ENCODE data around the gene MGMT.
A peak's percentile ranks its signal among the peaks of the same experiment; 100 is the strongest.

The MGMT gene

DNA sequence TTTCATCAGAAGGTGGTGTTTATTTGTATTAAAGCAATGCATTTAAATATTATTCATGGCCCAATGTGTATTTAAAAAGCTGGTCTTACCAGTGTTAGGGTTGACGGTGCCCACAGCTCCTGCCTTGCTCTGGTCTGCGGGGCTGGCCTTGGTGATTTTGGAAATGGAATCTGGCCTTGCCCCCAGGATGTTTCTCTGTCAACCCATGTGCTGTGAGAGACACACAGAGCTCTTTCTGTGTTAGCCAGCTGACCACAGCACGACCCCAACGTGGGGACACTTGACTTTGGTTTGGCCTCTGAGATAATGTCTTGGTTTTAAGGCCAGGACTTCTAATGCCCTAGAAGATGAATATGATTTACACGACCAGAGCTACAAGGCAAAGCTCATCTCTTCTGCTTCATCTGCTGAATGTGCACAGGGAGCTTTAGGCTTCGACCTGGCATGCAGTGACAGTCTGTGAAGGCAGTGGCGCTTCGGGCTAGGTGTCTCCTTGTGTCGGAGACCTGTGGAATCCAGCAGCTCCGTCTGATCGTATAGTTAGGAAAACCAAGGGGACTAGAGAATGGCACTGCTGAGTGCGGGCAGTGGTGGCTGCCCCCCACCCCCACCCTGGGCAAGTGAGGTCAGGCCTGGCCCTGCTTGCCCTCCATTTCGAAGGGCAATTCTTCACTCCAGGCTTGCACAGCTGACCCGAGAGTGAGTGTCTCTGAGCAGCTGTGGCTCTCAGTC, 250.9 kb downstream of the MGMT start:
- no peak for DNase-seq

DNA sequence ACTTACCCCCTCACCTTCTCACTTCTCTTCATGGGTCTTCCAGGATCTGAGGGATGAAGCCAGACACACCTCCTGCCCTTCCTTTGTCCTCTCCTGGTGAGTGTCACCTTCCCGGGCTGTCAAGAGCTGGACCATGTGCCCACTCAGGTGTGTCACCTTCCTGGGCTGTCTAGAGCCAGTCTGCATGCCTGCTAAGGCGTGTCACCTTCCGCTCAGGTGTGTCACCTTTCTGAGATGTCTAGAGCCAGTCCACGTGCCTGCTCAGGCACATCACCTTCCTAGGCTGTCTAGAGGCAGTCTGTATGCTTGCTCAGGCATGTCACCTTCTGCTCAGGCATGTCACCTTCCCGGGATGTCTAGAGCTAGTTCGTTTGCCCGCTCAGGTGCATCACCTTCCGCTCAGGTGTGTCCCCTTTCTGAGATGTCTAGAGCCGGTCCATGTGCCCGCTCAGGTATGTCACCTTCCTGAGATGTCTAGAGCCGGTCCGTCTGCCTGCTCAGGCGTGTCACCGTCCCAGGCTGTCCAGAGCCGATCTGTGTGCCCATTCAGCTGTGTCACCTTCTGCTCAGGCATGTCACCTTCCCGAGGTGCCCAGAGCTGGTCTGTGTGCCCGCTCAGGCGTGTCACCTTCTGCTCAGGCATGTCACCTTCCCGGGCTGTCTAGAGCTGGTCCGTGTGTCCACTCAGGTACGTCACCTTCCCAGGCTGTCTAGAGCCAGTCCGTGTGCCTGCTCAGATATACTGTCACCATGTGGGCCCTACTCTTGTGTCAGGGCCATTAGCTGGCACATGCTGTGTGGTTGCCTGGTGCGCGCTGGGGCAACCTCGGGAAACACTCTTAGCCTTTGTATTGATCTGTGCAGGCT, 251.7 kb downstream of the MGMT start:
- DNase-seq: no peak

DNA sequence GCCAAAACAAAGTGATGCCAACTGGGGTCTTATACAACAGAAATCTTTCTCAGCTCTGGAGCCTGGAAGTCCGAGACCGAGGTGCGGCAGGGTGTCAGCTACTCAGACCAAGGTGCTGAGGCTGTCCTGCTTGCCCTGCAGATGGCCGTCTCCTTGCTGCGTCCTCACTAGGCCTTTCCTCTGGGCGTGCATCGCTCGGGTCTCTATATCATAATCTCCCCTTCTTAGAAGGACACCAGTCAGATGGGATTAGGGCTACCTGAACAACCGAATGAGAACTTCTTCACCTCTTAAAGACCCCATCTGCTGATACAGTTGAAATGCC, 252.3 kb downstream of the MGMT start:
- DNase-seq: no peak

DNA sequence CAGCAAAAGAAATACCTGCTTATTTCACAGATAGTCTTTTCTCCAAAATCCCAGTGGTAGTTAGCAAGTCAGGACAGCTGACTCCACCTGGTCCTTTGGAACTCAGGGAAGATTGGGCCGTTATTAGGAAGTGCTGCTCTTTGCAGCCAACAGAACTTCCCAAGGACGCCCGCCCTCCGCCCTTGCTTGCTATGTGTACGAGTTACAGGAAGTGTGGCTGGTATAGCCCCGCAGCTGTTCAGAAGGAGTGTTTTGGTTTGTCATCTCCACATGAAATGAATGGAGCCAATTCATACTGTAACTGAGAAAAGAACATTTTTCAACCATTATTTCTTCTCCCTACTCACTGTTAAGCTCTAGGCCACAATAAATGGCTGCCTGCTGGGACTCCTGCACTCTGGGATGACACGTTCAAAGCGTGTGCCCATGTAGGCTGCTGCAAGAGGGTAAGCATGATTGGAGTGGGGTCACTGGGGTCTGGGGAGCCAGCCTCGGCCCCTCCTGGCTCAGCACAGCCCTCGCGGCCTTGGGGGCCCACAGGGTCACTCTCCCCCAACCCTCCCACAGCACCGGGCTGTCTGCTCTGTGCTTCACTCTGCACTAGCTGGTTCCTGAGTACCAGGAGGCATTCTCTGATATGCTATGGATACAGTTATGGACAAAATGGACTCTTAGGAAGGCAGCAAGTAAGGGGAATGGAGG, 253.0 kb downstream of the MGMT start:
- DNase-seq: peak; percentile 8 to 9

DNA sequence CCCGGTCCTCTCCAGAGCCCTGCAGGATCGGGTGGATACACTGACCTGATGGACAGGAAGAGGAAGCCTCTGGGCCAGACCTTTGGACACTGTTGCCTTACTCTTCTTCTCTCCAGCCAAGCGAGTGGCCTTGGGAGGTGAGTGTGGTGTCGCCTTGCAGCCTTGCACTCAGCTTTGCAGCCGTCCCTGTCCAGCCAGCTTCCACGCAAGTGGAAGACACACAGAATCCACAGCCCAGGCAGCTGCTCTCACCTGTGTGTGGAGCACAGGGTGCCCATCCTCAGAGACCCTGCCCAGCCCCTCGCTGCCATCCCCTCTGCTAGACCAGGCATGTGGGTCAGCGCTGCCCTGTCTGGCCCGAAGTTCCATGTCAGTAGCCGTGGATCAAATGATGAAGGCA, 258.0 kb downstream of the MGMT start:
- no peak for DNase-seq

DNA sequence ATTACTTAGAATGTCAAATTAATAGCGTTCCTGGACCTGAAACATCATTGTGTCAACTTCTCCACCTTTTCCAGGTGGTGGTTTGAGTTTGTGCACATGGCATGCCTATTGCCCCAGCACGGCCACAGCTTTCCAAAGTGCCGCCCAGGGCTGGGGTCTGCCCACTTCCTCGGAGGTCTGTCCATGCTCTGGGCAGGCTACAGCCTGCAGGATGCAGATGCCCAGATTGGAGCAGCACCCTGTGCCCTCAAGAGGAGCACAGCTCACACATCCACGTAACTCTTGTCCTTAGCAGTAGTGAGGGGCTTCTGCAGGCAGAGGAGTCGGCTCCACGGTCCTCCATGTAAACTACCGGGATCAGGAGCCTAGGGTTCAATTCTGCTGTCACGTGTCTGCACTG, 258.4 kb downstream of the MGMT start:
- no peak for DNase-seq

DNA sequence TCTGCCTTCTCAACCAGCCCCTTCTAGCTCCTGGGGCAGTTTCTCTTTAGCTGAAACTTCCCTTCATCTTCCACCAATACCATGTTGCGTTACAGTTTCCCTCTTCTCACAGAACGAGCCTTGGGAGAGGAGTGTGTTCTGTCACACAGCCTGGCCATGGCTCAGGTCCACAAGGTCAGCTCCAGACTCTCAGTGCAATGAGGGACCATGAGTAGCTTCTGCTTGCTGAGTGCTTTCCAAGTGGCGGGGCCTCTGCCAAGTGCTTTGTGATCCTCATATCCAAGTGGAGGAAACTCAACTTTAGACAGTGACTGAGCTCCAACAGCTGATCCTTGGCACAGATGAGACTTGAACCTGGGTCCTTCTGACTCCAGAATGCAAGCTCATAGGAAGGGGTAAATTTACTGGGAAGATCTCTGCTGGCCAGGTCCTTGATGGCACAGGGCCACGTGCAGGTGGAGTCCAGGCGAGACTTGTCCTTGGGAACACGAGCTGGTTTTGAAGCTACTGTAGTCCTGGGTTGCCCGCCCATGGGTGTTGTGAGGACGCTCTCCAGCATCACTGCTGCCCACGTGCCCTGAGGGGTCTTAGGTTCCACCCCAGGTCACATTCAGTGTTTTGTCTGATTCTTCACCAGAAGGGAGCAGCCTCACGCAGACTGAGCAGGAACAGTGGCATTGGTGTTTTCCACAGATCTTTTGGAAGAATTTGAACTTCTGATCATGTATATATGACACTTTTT, 259.0 kb downstream of the MGMT start:
- no peak for DNase-seq

DNA sequence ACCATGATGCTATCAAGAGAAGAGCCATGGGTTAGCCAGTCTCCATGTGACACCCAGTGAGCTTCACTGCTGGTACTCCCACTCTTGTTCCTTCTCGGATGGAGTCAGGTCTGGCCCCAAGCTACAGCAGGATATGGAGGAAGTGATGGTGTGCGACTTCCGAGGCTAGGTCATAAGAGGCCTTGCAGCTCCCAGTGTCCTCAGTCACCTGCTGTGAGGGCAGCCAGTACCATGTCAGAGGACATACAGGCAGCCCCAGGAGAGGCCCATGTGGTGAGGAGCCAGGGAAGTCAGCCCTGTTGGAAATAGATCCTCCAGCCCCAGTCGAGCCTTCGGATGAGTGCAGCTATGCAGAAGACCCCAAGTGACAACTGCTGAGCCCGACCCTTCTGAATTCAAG, 260.0 kb downstream of the MGMT start:
- DNase-seq: no peak

DNA sequence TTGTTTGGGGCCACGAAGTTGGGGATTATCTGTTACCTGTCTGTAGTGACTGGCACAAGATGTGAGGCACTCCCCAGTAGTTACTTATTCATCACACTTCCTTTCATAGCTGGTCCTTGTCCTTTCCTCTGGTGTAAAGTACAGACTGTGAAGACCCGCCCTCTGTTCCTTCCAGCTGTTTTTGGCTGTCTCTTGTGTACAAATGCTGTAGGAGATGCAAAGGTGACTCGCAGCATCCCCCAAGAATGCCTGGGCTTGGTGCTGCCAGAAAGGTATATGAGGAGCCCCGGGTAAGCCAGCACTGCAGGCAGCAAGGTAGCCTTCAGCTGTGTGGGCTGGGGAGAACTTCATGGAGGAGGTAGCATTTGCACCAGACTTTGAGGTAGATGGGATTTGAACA, 260.5 kb downstream of the MGMT start:
- DNase-seq: no peak

DNA sequence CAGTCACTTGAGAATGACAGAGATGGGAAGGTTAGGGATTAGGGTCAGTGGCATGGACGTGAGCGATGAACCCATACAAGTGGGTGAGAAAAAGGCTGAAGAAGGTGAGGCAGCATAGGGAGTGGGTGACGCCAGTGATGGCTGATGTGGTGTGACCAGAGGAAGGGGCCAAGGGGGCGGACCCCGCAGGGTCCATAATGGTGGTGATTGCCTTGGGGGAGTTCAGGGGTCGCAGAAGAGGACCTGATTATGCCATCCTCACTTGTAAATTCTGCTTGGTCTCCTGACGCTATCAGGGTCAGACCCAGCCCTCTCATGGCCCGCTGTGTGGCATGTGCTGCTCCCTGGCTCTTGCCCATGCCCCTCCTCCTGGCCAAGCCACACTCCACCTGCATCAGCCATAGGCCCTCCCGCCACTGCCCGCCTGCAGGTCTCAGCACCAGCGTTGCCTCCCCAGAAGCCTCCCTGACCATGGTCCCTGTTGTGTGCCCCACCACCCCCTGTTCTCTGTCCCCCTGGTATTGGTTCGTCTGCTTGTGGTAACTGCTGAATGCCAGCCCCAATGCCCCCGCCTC, 261.3 kb downstream of the MGMT start:
- no peak for DNase-seq

DNA sequence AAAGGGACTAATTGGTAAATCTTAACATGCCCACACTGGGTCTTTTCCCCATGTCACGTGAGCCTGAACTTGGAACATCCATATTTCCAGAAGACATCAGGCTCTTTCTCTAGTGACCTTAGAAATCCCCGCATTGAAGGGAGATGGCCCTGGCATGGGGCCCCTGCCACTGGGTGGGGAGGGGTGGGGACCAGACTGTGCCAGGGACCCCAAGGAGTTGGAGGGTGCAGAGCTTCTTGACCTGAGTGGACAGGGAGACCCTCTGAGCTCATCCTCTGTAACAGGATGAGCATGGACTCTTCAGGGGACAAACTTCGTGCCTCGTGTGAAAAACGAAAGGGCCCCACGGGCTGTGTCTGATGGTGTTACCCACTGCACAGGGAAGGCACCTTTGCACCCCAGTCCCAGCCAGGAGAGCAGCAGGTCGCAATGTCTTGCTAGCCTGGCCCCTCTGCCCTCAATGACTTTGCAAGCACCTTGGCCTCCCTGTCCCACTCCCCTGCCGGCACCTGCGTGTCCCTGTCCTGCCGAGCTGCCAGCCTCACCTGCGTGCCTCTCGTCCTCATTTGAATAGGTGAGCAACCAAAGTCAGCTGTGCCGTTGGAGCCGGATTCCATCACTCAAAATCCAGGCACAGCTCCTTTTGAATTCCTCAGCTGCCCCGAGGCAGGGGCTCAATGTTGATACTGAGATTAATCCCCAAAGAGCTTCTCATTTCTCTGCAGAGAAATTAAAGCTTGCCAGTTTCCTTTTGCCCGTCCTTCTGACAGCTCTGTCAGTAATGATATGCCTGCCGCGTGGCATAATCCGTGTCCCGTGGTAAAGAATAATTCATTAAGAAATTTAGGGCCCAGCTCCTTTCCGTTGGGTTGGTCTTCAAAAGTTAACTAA, 262.1 kb downstream of the MGMT start:
- no peak for DNase-seq

DNA sequence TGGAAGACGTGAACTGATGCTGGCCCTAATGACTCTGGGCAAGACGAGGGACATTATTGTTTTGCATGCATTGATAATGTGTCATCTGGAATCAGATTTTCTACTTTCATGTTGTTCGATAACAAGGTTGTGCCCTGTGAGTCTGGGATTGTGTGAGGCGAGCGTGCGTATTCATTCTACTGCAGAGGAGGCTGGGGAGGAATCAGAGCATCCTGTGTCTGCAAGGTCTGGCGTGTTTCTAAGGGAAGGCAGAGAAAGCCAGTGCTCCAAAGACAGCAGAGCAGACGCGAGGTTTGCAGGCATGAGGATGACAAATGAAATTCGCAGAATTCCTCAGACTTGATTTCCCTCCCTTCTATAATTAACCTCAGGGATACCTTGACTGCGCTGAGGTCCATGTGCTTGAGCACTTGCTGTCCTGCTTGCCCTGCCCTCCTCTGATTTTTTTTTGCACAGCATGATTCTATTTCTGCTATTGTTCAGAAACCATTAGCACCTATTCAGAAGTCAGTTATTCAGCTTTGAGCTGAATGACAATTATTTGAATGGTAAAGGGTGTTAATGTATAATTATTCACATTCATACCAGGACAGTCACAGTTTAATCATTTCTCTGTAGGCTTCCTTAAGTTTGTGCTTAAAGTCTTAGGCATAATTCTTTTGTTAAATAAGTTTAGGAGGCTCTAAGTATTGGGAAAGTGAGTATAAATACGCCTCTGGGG, 263.4 kb downstream of the MGMT start:
- DNase-seq: no peak

DNA sequence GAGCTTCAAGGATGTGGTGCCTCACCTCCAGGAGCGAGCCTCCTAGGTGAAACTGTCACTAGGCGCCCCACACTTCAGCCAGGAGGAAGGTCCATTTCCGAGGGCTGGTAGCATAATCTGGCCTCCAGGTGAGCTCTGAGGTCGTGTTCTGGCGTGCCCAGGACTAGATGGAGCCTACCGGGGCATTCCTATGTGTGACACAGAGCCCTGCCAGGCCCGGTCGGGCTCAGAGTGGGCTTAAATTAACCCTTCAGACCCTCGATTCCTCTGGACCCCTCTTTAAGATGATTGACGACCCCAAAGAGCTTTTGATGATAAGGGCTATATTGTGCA, 263.9 kb downstream of the MGMT start:
- DNase-seq: no peak

DNA sequence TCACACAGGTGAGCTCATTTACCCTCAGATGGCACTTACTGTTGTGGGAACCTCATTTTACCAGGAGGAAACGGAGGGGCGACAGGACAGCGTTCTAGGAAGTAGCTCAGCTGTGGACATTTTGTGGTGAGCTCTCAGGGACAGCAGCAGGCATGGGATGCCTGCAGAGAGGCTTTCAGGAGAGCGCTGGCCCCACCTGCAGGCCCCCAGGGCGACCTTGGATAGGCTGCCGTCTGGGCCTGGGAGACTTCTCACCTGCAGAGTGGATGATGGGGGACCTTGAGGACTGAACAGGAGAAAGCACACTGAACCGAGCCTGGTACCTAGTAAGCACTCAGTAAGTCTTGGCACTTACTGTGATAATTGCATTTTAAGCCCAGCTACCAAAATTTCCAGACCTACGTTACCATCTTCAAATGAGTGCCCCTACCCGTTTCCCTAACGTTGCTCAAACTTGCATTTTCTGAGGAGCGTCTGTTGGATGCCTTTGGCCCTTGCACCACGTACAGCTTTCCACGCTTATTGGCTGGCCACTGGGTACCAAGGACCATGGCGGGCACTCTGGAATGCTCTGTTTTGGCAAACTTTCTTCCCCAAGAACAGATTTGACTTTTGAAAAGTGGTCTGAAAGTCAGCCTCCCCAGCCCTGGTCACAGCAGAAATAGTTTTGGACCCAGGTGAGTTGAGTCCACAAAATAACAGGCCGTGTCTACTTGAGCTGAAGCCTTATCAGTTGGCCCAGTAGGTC, 273.7 kb downstream of the MGMT start:
- no peak for DNase-seq

DNA sequence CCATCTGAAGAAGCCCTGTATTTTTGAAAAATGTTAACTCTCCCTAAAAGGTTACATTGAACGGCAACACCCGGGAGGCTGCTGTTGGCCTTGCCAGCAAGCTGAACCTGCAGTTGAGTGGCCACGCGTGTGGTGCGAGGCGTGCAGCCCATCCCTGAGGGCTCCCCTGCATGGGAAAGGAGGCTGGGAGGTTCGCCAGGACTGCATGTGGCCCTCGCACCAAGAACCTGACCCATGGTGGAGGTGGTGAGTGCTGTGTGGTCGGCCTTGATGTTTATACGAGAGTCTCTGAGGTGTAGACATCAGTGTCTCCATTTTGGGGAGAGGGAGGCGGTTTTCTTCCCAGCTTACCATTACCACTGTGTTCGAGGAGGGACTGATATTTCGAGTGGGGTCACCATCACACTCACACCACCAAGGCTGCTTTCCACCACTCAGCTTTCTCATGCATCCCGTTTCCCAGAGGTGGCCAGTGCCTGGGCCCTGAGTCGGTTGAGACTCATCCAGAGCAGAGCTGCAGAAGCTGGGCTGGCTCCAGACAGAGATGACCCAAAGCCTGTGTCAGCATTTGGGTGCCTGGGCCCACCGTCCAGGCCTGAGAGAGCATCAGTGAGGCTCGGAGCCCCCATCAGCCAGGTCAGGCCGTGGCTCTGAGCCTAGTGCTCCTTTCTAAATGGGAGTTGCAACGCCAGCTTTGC, 274.4 kb downstream of the MGMT start:
- no peak for DNase-seq

DNA sequence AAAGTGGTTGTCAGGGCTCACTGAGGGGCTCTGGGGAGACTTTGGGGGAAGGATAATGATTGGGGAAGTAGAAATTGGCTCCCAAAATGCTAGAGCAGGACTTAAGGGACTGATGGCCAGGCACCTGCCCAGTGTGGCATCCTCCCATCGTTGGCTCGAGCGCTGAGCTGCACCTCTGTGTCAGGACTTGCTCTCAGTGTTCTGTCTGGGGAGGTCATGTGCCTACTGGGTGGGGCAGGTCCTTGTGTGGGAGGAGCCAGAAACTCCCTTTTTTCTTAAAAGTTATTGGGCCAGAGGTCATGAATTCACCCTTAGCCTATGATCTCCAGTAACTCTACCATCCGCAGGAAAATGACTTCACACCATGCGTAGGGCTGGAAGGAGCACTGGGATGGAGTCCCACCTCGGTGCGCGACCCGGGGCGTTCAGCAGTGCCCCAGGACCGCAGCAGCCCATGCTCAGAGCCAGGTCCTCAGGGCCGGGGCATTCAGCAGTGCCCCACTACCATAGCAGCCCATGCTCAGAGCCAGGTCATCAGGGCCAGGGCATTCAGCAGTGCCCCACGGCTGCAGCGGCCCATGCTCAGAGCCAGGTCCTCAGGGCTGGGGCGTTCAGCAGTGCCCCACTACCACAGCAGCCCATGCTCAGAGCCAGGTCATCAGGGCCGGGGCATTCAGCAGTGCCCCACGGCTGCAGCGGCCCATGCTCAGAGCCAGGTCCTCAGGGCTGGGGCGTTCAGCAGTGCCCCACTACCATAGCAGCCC, 275.1 kb downstream of the MGMT start:
- no peak for DNase-seq

DNA sequence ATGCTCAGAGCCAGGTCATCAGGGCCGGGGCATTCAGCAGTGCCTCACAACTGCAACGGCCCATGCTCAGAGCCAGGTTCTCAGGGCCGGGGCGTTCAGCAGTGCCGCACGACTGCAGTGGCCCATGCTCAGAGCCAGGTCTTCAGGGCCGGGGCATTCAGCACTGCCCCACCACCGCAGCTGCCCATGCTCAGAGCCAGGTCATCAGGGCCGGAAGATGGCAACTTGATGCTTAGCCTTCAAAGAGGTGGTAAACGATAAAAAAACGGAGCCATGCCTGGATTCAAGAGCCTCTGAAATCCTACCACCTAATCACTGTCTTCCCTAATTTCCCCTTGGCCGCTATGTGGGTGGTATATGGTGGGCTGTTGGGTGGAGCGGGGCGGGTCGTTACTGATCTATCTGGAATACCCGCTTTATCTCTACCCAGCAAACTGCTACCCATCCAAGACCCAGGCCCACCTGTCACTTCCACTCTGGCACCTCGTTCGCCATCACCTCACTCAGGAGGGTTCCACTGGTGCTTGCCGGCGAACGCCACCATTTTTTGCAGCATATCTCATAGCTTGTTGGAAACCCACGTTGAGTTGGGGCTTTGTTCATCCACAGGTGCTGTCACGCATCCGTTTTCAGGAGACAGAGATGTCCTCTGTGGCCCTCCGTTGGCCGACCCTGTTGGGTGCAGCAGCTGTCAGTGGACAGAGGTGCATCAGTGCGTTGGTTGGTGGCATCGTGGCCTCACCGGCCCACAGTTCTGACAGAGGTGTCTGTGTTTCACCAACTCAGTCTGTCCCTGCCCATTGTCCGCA, 275.9 kb downstream of the MGMT start:
- no peak for DNase-seq

DNA sequence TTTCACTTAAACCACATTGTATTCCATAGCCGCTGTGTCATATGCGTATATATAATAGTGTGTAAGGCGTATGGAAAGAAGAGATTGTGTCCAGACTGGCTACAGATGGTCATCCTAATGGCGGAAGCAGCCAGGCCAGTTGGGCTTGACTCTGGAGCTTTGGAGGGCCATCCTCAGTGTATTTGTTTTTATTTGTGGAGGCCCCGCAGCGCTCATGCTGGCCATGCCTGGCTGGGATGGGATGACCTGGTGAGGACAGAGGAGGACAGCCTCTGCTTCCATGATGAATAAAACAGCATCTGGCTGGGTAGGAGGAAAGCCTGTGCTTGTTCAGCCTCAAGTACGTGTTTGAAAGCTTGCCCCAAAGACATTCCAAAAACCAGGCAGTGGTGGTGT, 276.7 kb downstream of the MGMT start:
- DNase-seq: no peak
